IPS-NIHi11 (cell line): Measurements from ENCODE around the gene PTPRM.

Source experiments
- DNase-seq: peaks from one replicate; pipeline ENCODE4 v3.0.0; 2012; ENCODE audit warnings: mixed read lengths, low spot score

Gene PTPRM

GRCh38 chr18:7626922-7627440 is 59.9 kb downstream of the PTPRM start:
- DNase-seq: no peak

- DNase-seq: no peak
Measured at GRCh38 chr18:7629416-7629815, 62.3 kb downstream of the PTPRM start.

GRCh38 chr18:7630731-7631442 is 63.8 kb downstream of the PTPRM start:
- no peak for DNase-seq

- DNase-seq: no peak
Measured at GRCh38 chr18:7632152-7633098, 65.3 kb downstream of the PTPRM start.

GRCh38 chr18:7633171-7633570 is 66.1 kb downstream of the PTPRM start:
- DNase-seq: no peak

GRCh38 chr18:7635948-7636347 is 68.8 kb downstream of the PTPRM start:
- DNase-seq: no peak

GRCh38 chr18:7637269-7637668 is 70.2 kb downstream of the PTPRM start:
- DNase-seq: no peak

- no peak for DNase-seq
Measured at GRCh38 chr18:7638321-7638720, 71.2 kb downstream of the PTPRM start.

- no peak for DNase-seq
Measured at GRCh38 chr18:7641813-7642212, 74.7 kb downstream of the PTPRM start.

GRCh38 chr18:7642331-7642890 is 75.3 kb downstream of the PTPRM start:
- DNase-seq: no peak

- DNase-seq: no peak
Measured at GRCh38 chr18:7645756-7646155, 78.6 kb downstream of the PTPRM start.

- no peak for DNase-seq
Measured at GRCh38 chr18:7646174-7646886, 79.2 kb downstream of the PTPRM start.

GRCh38 chr18:7647500-7647899 is 80.4 kb downstream of the PTPRM start:
- DNase-seq: no peak

- DNase-seq: no peak
Measured at GRCh38 chr18:7657050-7657449, 89.9 kb downstream of the PTPRM start.

GRCh38 chr18:7657937-7658336 is 90.8 kb downstream of the PTPRM start:
- no peak for DNase-seq

- no peak for DNase-seq
Measured at GRCh38 chr18:7658701-7659100, 91.6 kb downstream of the PTPRM start.

GRCh38 chr18:7661207-7661606 is 94.1 kb downstream of the PTPRM start:
- DNase-seq: no peak

GRCh38 chr18:7662866-7663265 is 95.8 kb downstream of the PTPRM start:
- DNase-seq: no peak

GRCh38 chr18:7663366-7664312 is 96.5 kb downstream of the PTPRM start:
- DNase-seq: no peak

- DNase-seq: peak; percentile 35
Measured at GRCh38 chr18:7666195-7666776, 99.2 kb downstream of the PTPRM start.
